ENCODE data around the gene ADAMTS7.

GRCh38 chr15:78810362-78811123 is 721 bp downstream of the ADAMTS7 start:
- TF ChIP-seq OVOL3 (tag by site-specific recombination; IDR thresholded peaks at IDR 0.05) (no peak), ZNF37A (tag by site-specific recombination; IDR thresholded peaks at IDR 0.05) (no peak), SP2 (tag by site-specific recombination; IDR thresholded peaks at IDR 0.05) (peak; percentile 57), ZNF677 (tag by site-specific recombination; IDR thresholded peaks at IDR 0.05) (no peak), GLIS1 (tag by site-specific recombination; IDR thresholded peaks at IDR 0.05) (no peak), ZNF658 (tag by site-specific recombination; IDR thresholded peaks at IDR 0.05) (no peak)
